Neuronal stem cell (in vitro differentiated cells): ENCODE data around the gene KRT5.
A peak's percentile ranks its signal among the peaks of the same experiment; 100 is the strongest.

Experiments
- DNase-seq: peaks from one replicate; pipeline ENCODE4 v3.0.0-alpha.2; 2013; ENCODE audit warnings: low spot score
- H2AFZ ChIP-seq: one replicate; pipeline ENCODE4 v1.6.1; 2013; ENCODE audit warnings: mild to moderate bottlenecking, low read length, inconsistent platforms
- H2AK5ac ChIP-seq: 2 replicates; pipeline ENCODE4 v1.6.1; 2013; ENCODE audit warnings: low read depth, mild to moderate bottlenecking, inconsistent platforms, low read length, moderate library complexity, mixed read lengths
- H2BK120ac ChIP-seq: 2 replicates; pipeline ENCODE4 v1.6.1; 2013; ENCODE audit warnings: low read depth, mild to moderate bottlenecking, inconsistent platforms, low read length, moderate library complexity, mixed read lengths
- H2BK12ac ChIP-seq: one replicate; pipeline ENCODE4 v1.6.1; 2013; ENCODE audit warnings: low read length, inconsistent platforms
- H2BK15ac ChIP-seq: 2 replicates; pipeline ENCODE4 v1.6.1; 2013; ENCODE audit warnings: mild to moderate bottlenecking, low read length, inconsistent platforms, mixed read lengths
- H2BK5ac ChIP-seq: one replicate; pipeline ENCODE4 v1.6.1; 2013; ENCODE audit warnings: inconsistent platforms, mild to moderate bottlenecking, low read length, moderate library complexity
- H3K14ac ChIP-seq: one replicate; pipeline ENCODE4 v1.6.1; 2013; ENCODE audit warnings: low read length, inconsistent platforms
- H3K18ac ChIP-seq: 2 replicates; pipeline ENCODE4 v1.6.1; 2013; ENCODE audit warnings: low read length, inconsistent platforms
- H3K23ac ChIP-seq: 2 replicates; pipeline ENCODE4 v1.6.1; 2013; ENCODE audit warnings: low read depth, mild to moderate bottlenecking, mixed read lengths, low read length, inconsistent platforms; ENCODE audit not compliant: poor library complexity
- H3K27ac ChIP-seq: replicated peaks from 3 replicates; pipeline ENCODE4 v1.5.1; 2013; ENCODE audit warnings: low read length, inconsistent platforms
- H3K27me3 ChIP-seq, 3 experiments: 2 replicates each; pipeline ENCODE4 v1.6.1; 2013; ENCODE audit warnings: low read length in 3 of 3, mild to moderate bottlenecking in 2 of 3, inconsistent platforms in 1 of 3, low read depth in 1 of 3, mixed read lengths in 1 of 3, moderate library complexity in 1 of 3; ENCODE audit not compliant: control insufficient read depth in 3 of 3, insufficient read depth in 3 of 3
- H3K36me3 ChIP-seq, 2 donors: replicated peaks in 1 of 2; 2 replicates each; pipeline ENCODE4 v1.6.1; 2013; ENCODE audit warnings: low read length in 2 of 2; ENCODE audit not compliant: control insufficient read depth in 2 of 2, insufficient read depth in 2 of 2
- H3K4ac ChIP-seq: 2 replicates; pipeline ENCODE4 v1.6.1; 2013; ENCODE audit warnings: inconsistent platforms, mild to moderate bottlenecking, low read length, moderate library complexity
- H3K4me1 ChIP-seq, 2 donors: 1 replicate in 1 of 2; 2 replicates in 1 of 2; pipeline ENCODE4 v1.6.1; 2013; ENCODE audit warnings: low read length in 2 of 2, low read depth in 1 of 2; ENCODE audit not compliant: control insufficient read depth in 2 of 2, insufficient read depth in 1 of 2
- H3K4me2 ChIP-seq: one replicate; pipeline ENCODE4 v1.6.1; 2013; ENCODE audit warnings: mild to moderate bottlenecking, low read length, inconsistent platforms; ENCODE audit not compliant: insufficient read depth, poor library complexity, severe bottlenecking
- H3K4me3 ChIP-seq, 2 donors: 2 replicates each; pipeline ENCODE4 v1.5.1; 2013; ENCODE audit warnings: low read length in 2 of 2, mild to moderate bottlenecking in 2 of 2, inconsistent platforms in 1 of 2, moderate library complexity in 1 of 2
- H3K79me1 ChIP-seq: one replicate; pipeline ENCODE4 v1.6.1; 2013; ENCODE audit warnings: low read depth, mild to moderate bottlenecking, inconsistent platforms, low read length, moderate library complexity
- H3K9ac ChIP-seq: one replicate; pipeline ENCODE4 v1.6.1; 2013; ENCODE audit warnings: mild to moderate bottlenecking, low read depth, low read length, inconsistent platforms; ENCODE audit not compliant: poor library complexity
- H3K9me3 ChIP-seq, 2 donors: replicated peaks in 1 of 2; 2 replicates each; pipeline versions ENCODE3 to v1.6.1; 2013; ENCODE audit warnings: low read length in 2 of 2, mild to moderate bottlenecking in 2 of 2, inconsistent platforms in 1 of 2, low read depth in 1 of 2, mixed read lengths in 1 of 2, moderate library complexity in 1 of 2; ENCODE audit not compliant: control insufficient read depth in 2 of 2, insufficient read depth in 1 of 2
- H4K8ac ChIP-seq: one replicate; pipeline ENCODE4 v1.6.1; 2013; ENCODE audit warnings: low read depth, mild to moderate bottlenecking, inconsistent platforms, low read length, moderate library complexity
- H4K91ac ChIP-seq: one replicate; pipeline ENCODE4 v1.6.1; 2013; ENCODE audit warnings: low read length, low read depth, mild to moderate bottlenecking, inconsistent platforms; ENCODE audit not compliant: poor library complexity
- WGBS, 2 donors: extraction: QIAGEN DNeasy Blood & Tissue Kit; methylation state at CpG; one replicate each; pipeline ENCODE4 v1.1.7; 2013; ENCODE audit warnings: missing lambda C conversion rate in 2 of 2, mixed read lengths in 1 of 2; ENCODE audit not compliant: insufficient read length in 2 of 2, insufficient replicate concordance in 1 of 2; ENCODE audit errors: extremely low coverage in 2 of 2; 5-methylcytosine and 5-hydroxymethylcytosine counted together

KRT5 gene

GRCh38 chr12:52498946-52499345, 21.2 kb downstream of the KRT5 start:
- Histone ChIP-seq H3K4ac (no peak overlapping the region), H2BK12ac (no peak overlapping the region), H2BK15ac (no peak overlapping the region), H4K8ac (no peak overlapping the region), H3K79me1 (no peaks in the 10 kb centered on the region), H3K23ac (no peak overlapping the region), H2BK120ac (no peak overlapping the region), H2AFZ (no peak overlapping the region), H3K4me1 (peaks cover 0 to 16% of the 10 kb centered on the region in 2 donors), H4K91ac (no peak overlapping the region), H3K36me3 (no peaks in the 10 kb centered on the region), H3K4me2 (no peak overlapping the region), H3K4me3 (no peak overlapping the region), H3K14ac (no peak overlapping the region), H3K27ac (no peak overlapping the region), H3K9me3 (no peaks in the 10 kb centered on the region), H3K27me3 (no peaks in the 10 kb centered on the region), H2BK5ac (no peak overlapping the region), H3K18ac (no peak overlapping the region), H3K9ac (no peak overlapping the region), H2AK5ac (no peak overlapping the region)
- DNase-seq: no peak
- no CpG with 5 or more reads among the region's 1 CpG for WGBS, 2 donors

DNA sequence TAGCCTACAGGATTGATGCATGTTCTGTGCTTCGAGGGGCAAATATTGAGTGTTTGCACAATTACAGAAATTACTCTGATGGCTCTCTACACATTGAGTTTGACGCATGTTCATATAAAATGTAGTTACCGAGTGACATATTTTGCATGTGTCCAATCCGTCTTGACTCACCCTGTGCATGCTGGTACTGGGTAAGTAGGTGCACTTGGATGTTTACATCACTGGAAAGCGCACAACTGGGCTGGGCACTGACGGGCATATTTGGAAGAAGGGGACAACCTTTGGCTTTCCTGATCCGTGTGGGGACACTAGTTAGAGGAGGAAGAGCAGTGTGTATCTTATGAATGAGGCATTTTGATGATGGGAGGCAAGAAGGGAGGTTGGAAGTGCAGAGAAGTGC, 22.2 kb downstream of the KRT5 start:
- Histone ChIP-seq H4K91ac (no peak overlapping the region), H3K4me2 (no peak overlapping the region), H2AFZ (no peak overlapping the region), H2BK120ac (no peak overlapping the region), H3K9ac (no peak overlapping the region), H3K9me3 (no peaks in the 10 kb centered on the region), H3K27ac (no peak overlapping the region), H3K27me3 (peaks cover 0 to 5% (median 0%) of the 10 kb centered on the region in 3 experiments), H3K23ac (no peak overlapping the region), H2BK5ac (no peak overlapping the region), H4K8ac (no peak overlapping the region), H3K14ac (no peak overlapping the region), H3K79me1 (no peaks in the 10 kb centered on the region), H2AK5ac (no peak overlapping the region), H2BK12ac (no peak overlapping the region), H3K36me3 (no peaks in the 10 kb centered on the region), H2BK15ac (no peak overlapping the region), H3K18ac (no peak overlapping the region), H3K4me3 (no peak overlapping the region), H3K4ac (no peak overlapping the region), H3K4me1 (peaks cover 0 to 16% of the 10 kb centered on the region in 2 donors)
- WGBS, 2 donors: no CpG with 5 or more reads among the region's 7 CpGs
- no peak for DNase-seq

- Histone ChIP-seq H3K4me2 (no peak overlapping the region), H2BK120ac (no peak overlapping the region), H2AK5ac (peak overlapping the region; percentile 9), H3K4me3 (no peak overlapping the region), H3K18ac (peak overlapping the region; percentile 15), H3K36me3 (no peaks in the 10 kb centered on the region), H3K4ac (no peak overlapping the region), H3K27me3 (peaks cover 0 to 5% (median 0%) of the 10 kb centered on the region in 3 experiments), H3K4me1 (peaks cover 0 to 16% of the 10 kb centered on the region in 2 donors), H4K8ac (no peak overlapping the region), H4K91ac (no peak overlapping the region), H2BK15ac (no peak overlapping the region), H3K9me3 (no peaks in the 10 kb centered on the region), H3K27ac (no peak overlapping the region), H3K23ac (no peak overlapping the region), H2AFZ (no peak overlapping the region), H3K14ac (no peak overlapping the region), H3K79me1 (no peaks in the 10 kb centered on the region), H2BK5ac (no peak overlapping the region), H2BK12ac (no peak overlapping the region), H3K9ac (no peak overlapping the region)
- DNase-seq: peak; percentile 12
- no CpG with 5 or more reads among the region's 4 CpGs for WGBS, 2 donors
Observed at GRCh38 chr12:52496590-52497071, 23.6 kb downstream of the KRT5 start.

GRCh38 chr12:52496054-52496453, 24.1 kb downstream of the KRT5 start:
- Histone ChIP-seq H3K27me3 (peaks cover 0 to 8% (median 0%) of the 10 kb centered on the region in 3 experiments), H4K8ac (no peak overlapping the region), H2BK5ac (no peak overlapping the region), H4K91ac (no peak overlapping the region), H2BK12ac (no peak overlapping the region), H2BK120ac (no peak overlapping the region), H2BK15ac (no peak overlapping the region), H3K4me1 (peaks cover 0 to 16% of the 10 kb centered on the region in 2 donors), H3K79me1 (no peaks in the 10 kb centered on the region), H3K4ac (no peak overlapping the region), H3K14ac (no peak overlapping the region), H3K4me2 (no peak overlapping the region), H3K18ac (no peak overlapping the region), H2AK5ac (peak overlapping the region; percentile 9), H3K23ac (no peak overlapping the region), H2AFZ (no peak overlapping the region), H3K4me3 (no peak overlapping the region), H3K36me3 (no peaks in the 10 kb centered on the region), H3K9ac (no peak overlapping the region), H3K27ac (no peak overlapping the region), H3K9me3 (no peaks in the 10 kb centered on the region)
- no peak for DNase-seq
- WGBS, 2 donors: no CpG with 5 or more reads among the region's 2 CpGs
